ENCODE results near the gene RAB33A.

Gene RAB33A

GRCh38 chrX:130173190-130173895 is 1.6 kb downstream of the RAB33A start:
- Histone ChIP-seq H3K27me3 (ENCODE audit: control insufficient read depth, insufficient read depth, low read length) (no peaks in the 10 kb centered on the region), H3K4me3 (ENCODE audit: low read length) (no peak overlapping the region), H3K9ac (ENCODE audit: low read depth, low read length) (no peak overlapping the region), H3K4me2 (ENCODE audit: low read length) (no peak overlapping the region), H3K36me3 (ENCODE audit: insufficient read depth, low read length) (no peaks in the 10 kb centered on the region), H3K4me1 (ENCODE audit: control insufficient read depth, insufficient read depth, low read length) (peaks cover 12% of the 10 kb centered on the region), H3K9me3 (replicated peaks; ENCODE audit: low read length) (no peaks in the 10 kb centered on the region)

DNA sequence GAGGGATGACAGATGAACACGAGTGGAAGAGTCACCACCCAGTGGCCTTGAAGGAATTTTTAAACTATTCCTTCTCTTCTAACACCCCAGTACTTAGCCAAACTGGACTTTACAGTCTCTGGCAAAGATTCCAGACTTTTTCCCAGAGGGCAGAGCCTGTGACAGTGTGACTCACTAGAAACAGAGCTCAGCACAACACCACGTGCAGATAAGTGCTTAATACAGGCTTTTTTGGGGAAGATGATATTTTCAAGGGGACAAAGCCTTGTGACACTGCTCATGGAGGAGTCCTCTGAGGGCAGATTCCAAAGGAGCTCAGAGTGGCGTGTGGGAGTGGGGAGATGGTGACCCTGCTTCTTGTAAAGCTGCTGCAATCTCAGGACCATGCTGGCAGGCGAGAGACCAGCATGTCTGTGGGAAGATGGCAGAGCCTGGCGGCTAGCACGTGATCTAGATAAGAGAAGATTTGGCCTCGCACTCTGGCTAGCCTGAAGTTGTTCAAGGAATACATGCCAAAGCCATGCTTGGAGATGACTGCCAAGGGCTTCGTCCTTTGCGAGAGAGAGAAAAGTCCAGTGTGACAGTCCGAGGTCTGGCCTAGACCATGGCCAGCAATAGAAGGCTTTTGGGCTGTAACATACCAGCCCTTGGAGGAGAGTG is 2.4 kb downstream of the RAB33A start:
- no peaks in the 10 kb centered on the region for H3K9me3 ChIP-seq (replicated peaks; ENCODE audit: low read length)
- H3K36me3 ChIP-seq (ENCODE audit: insufficient read depth, low read length) = no peaks in the 10 kb centered on the region
- H3K9ac ChIP-seq (ENCODE audit: low read depth, low read length) = no peak overlapping the region
- no peak overlapping the region for H3K4me2 ChIP-seq (ENCODE audit: low read length)
- peaks cover 4% of the 10 kb centered on the region for H3K27me3 ChIP-seq (ENCODE audit: control insufficient read depth, insufficient read depth, low read length)
- no peak overlapping the region for H3K4me3 ChIP-seq (ENCODE audit: low read length)
- H3K4me1 ChIP-seq (ENCODE audit: control insufficient read depth, insufficient read depth, low read length) = peaks cover 12% of the 10 kb centered on the region

- Histone ChIP-seq H3K27me3 (ENCODE audit: control insufficient read depth, insufficient read depth, low read length) (peaks cover 10% of the 10 kb centered on the region), H3K4me2 (ENCODE audit: low read length) (no peak overlapping the region), H3K9ac (ENCODE audit: low read depth, low read length) (no peak overlapping the region), H3K36me3 (ENCODE audit: insufficient read depth, low read length) (no peaks in the 10 kb centered on the region), H3K4me1 (ENCODE audit: control insufficient read depth, insufficient read depth, low read length) (peaks cover 12% of the 10 kb centered on the region), H3K9me3 (replicated peaks; ENCODE audit: low read length) (no peaks in the 10 kb centered on the region), H3K4me3 (ENCODE audit: low read length) (no peak overlapping the region)
Measured at GRCh38 chrX:130174937-130175336, 3.2 kb downstream of the RAB33A start.

DNA sequence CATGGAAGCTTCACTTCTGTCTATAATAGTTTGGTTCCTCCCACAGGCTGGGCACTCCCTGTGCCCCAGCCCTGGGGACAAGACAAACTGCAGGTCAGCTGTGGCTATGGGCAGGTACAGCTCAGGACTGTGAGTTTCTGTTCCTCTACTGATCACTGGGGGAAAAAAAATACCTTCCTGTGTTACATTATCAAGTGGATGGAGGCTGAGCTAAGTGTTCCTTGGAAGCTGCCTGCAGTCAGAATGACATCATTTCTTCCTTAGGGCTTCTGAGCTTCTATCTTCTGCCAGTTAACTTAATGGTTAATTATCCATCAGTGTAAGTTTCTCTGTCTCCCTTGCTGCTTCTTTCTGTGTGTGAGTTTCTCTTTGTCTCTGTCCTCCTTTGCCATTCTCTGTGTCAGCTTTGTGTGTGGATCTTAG is 4.6 kb downstream of the RAB33A start:
- H3K9me3 ChIP-seq (replicated peaks; ENCODE audit: low read length) = no peaks in the 10 kb centered on the region
- no peak overlapping the region for H3K4me2 ChIP-seq (ENCODE audit: low read length)
- H3K4me1 ChIP-seq (ENCODE audit: control insufficient read depth, insufficient read depth, low read length) = peaks cover 12% of the 10 kb centered on the region
- H3K36me3 ChIP-seq (ENCODE audit: insufficient read depth, low read length) = no peaks in the 10 kb centered on the region
- H3K9ac ChIP-seq (ENCODE audit: low read depth, low read length) = no peak overlapping the region
- no peak overlapping the region for H3K4me3 ChIP-seq (ENCODE audit: low read length)
- H3K27me3 ChIP-seq (ENCODE audit: control insufficient read depth, insufficient read depth, low read length) = peaks cover 10% of the 10 kb centered on the region

- no peaks in the 10 kb centered on the region for H3K9me3 ChIP-seq (replicated peaks; ENCODE audit: low read length)
- H3K36me3 ChIP-seq (ENCODE audit: insufficient read depth, low read length) = no peaks in the 10 kb centered on the region
- no peak overlapping the region for H3K4me3 ChIP-seq (ENCODE audit: low read length)
- no peak overlapping the region for H3K9ac ChIP-seq (ENCODE audit: low read depth, low read length)
- no peak overlapping the region for H3K4me2 ChIP-seq (ENCODE audit: low read length)
- H3K27me3 ChIP-seq (ENCODE audit: control insufficient read depth, insufficient read depth, low read length) = peaks cover 10% of the 10 kb centered on the region
- H3K4me1 ChIP-seq (ENCODE audit: control insufficient read depth, insufficient read depth, low read length) = peaks cover 12% of the 10 kb centered on the region
Measured at GRCh38 chrX:130176942-130177341, 5.2 kb downstream of the RAB33A start.

GRCh38 chrX:130179170-130179569 is 7.4 kb downstream of the RAB33A start:
- Histone ChIP-seq H3K4me3 (ENCODE audit: low read length) (no peak overlapping the region), H3K27me3 (ENCODE audit: control insufficient read depth, insufficient read depth, low read length) (peaks cover 10% of the 10 kb centered on the region), H3K9me3 (replicated peaks; ENCODE audit: low read length) (no peaks in the 10 kb centered on the region), H3K9ac (ENCODE audit: low read depth, low read length) (no peak overlapping the region), H3K36me3 (ENCODE audit: insufficient read depth, low read length) (no peaks in the 10 kb centered on the region), H3K4me1 (ENCODE audit: control insufficient read depth, insufficient read depth, low read length) (peaks cover 2% of the 10 kb centered on the region), H3K4me2 (ENCODE audit: low read length) (no peak overlapping the region)

GRCh38 chrX:130179579-130180215 is 7.9 kb downstream of the RAB33A start:
- H3K4me1 ChIP-seq (ENCODE audit: control insufficient read depth, insufficient read depth, low read length) = no peaks in the 10 kb centered on the region
- H3K27me3 ChIP-seq (ENCODE audit: control insufficient read depth, insufficient read depth, low read length) = peaks cover 10% of the 10 kb centered on the region
- H3K9ac ChIP-seq (ENCODE audit: low read depth, low read length) = no peak overlapping the region
- no peak overlapping the region for H3K4me3 ChIP-seq (ENCODE audit: low read length)
- no peaks in the 10 kb centered on the region for H3K9me3 ChIP-seq (replicated peaks; ENCODE audit: low read length)
- H3K4me2 ChIP-seq (ENCODE audit: low read length) = no peak overlapping the region
- no peaks in the 10 kb centered on the region for H3K36me3 ChIP-seq (ENCODE audit: insufficient read depth, low read length)

- no peak overlapping the region for H3K4me3 ChIP-seq (ENCODE audit: low read length)
Measured at GRCh38 chrX:130184168-130184567, 12.4 kb downstream of the RAB33A start.

DNA sequence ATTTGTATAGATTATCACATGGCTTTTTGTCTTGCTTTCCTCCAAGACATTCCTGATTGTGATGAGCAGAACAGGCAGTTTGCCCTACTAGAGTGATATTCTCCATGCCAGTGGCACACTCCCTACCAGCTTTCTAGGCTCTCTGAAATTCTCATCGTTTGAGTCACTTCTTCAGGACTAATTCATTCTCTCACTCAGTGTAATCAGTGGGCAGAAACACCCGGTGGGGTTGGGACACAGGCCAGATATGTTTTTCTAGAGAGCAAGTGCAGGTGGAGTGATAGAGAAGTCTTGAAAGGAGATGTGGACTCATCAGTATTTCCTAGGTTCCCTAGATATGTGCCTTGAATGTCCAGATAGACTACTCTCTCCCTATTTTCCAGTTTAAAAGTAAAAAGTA is 13.1 kb downstream of the RAB33A start:
- Histone ChIP-seq H3K27me3 (ENCODE audit: control insufficient read depth, insufficient read depth, low read length) (peaks cover 3% of the 10 kb centered on the region), H3K4me1 (ENCODE audit: control insufficient read depth, insufficient read depth, low read length) (no peaks in the 10 kb centered on the region), H3K4me3 (ENCODE audit: low read length) (no peak overlapping the region), H3K36me3 (ENCODE audit: insufficient read depth, low read length) (no peaks in the 10 kb centered on the region), H3K9ac (ENCODE audit: low read depth, low read length) (no peak overlapping the region), H3K4me2 (ENCODE audit: low read length) (no peak overlapping the region), H3K9me3 (replicated peaks; ENCODE audit: low read length) (no peaks in the 10 kb centered on the region)

More at GRCh38 chrX:130184168-130184567, 12.4 kb downstream of the RAB33A start:
- Histone ChIP-seq H3K27me3 (ENCODE audit: control insufficient read depth, insufficient read depth, low read length) (peaks cover 10% of the 10 kb centered on the region), H3K9ac (ENCODE audit: low read depth, low read length) (no peak overlapping the region), H3K4me1 (ENCODE audit: control insufficient read depth, insufficient read depth, low read length) (no peaks in the 10 kb centered on the region), H3K36me3 (ENCODE audit: insufficient read depth, low read length) (no peaks in the 10 kb centered on the region), H3K4me2 (ENCODE audit: low read length) (no peak overlapping the region), H3K9me3 (replicated peaks; ENCODE audit: low read length) (no peaks in the 10 kb centered on the region)

DNA sequence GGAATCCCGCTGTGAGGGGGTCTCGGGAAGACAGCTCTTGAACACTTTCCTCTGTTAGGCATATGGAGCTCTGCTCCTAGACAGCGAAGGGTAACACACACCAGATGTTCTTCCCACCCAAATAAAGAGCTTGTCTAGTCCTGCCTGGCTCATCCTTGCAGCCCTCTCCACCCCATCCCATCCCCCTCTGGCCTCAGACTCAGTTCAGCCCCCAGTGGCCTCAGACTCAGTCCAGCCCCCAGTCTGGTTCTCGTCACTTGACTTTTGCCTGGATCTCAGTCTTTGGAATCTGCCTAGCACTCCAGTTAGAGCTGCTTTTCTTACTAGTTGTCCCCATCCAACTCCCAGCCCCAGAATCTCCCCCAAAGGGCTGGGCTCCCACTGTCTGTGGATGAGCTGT is 14.9 kb downstream of the RAB33A start:
- Histone ChIP-seq H3K9me3 (replicated peaks; ENCODE audit: low read length) (no peaks in the 10 kb centered on the region), H3K4me2 (ENCODE audit: low read length) (no peak overlapping the region), H3K27me3 (ENCODE audit: control insufficient read depth, insufficient read depth, low read length) (peaks cover 3% of the 10 kb centered on the region), H3K4me1 (ENCODE audit: control insufficient read depth, insufficient read depth, low read length) (no peaks in the 10 kb centered on the region), H3K4me3 (ENCODE audit: low read length) (no peak overlapping the region), H3K9ac (ENCODE audit: low read depth, low read length) (no peak overlapping the region), H3K36me3 (ENCODE audit: insufficient read depth, low read length) (no peaks in the 10 kb centered on the region)

GRCh38 chrX:130190801-130191200 is 19.0 kb downstream of the RAB33A start:
- no peaks in the 10 kb centered on the region for H3K4me1 ChIP-seq (ENCODE audit: control insufficient read depth, insufficient read depth, low read length)
- no peaks in the 10 kb centered on the region for H3K9me3 ChIP-seq (replicated peaks; ENCODE audit: low read length)
- H3K4me3 ChIP-seq (ENCODE audit: low read length) = no peak overlapping the region
- no peak overlapping the region for H3K9ac ChIP-seq (ENCODE audit: low read depth, low read length)
- H3K4me2 ChIP-seq (ENCODE audit: low read length) = no peak overlapping the region
- H3K27me3 ChIP-seq (ENCODE audit: control insufficient read depth, insufficient read depth, low read length) = peaks cover 3% of the 10 kb centered on the region
- H3K36me3 ChIP-seq (ENCODE audit: insufficient read depth, low read length) = no peaks in the 10 kb centered on the region
